Measurements from ENCODE around the gene KIFC3. TPM values are rescaled to one million over a fixed set of nuclear protein-coding genes. Genes with fewer than 3 reads are reported as not detected.

The KIFC3 gene
- total and polyA plus RNA-seq, 2 of the 8 experiments (the other 6 are each of a cell fraction or from before 2014, with no cell fraction given) = 2.1 to 7.1 TPM

GRCh38 chr16:57826052-57826451 lies 23.8 kb upstream of the KIFC3 start:
- H4K5ac ChIP-seq (ENCODE audit: insufficient read length, low read depth, low read length) = no peak overlapping the region
- H2AK5ac ChIP-seq (ENCODE audit: low read depth, low read length) = no peak overlapping the region
- H4K20me1 ChIP-seq (replicated peaks in 1 of 2; ENCODE audit: control insufficient read depth in 1 of 2, insufficient read depth in 2 of 2, low read length in 2 of 2) = no peaks in the 10 kb centered on the region
- H3K27me3 ChIP-seq (replicated peaks in 1 of 4; ENCODE audit: control insufficient read depth in 3 of 4, extremely low read depth in 1 of 4, insufficient read depth in 3 of 4, low read length in 3 of 4) = no peaks in the 10 kb centered on the region
- no peak overlapping the region for H3K9ac ChIP-seq (replicated peaks in 1 of 4; ENCODE audit: extremely low read depth in 1 of 4, low read depth in 3 of 4, low read length in 3 of 4)
- H3K36me3 ChIP-seq (ENCODE audit: control insufficient read depth in 2 of 4, insufficient read depth in 4 of 4, low read length in 3 of 4) = no peaks in the 10 kb centered on the region
- no peak overlapping the region for H2BK20ac ChIP-seq (ENCODE audit: low read length)
- no peaks in the 10 kb centered on the region; a peak in 2 of 7 replicates for H3K4me1 ChIP-seq (replicated peaks in 1 of 4; ENCODE audit: control insufficient read depth in 3 of 4, insufficient read depth in 4 of 4, low read length in 3 of 4)
- H3K4me2 ChIP-seq (ENCODE audit: insufficient read depth in 1 of 2, low read depth in 2 of 2, low read length in 2 of 2) = no peak overlapping the region
- H3K9me3 ChIP-seq (ENCODE audit: insufficient read depth in 2 of 2, low read depth in 1 of 2, low read length in 1 of 2) = no peaks in the 10 kb centered on the region
- no peak overlapping the region for H2BK120ac ChIP-seq (replicated peaks; ENCODE audit: low read depth, low read length)
- no peak overlapping the region for H3K14ac ChIP-seq (ENCODE audit: insufficient read length)
- no peak overlapping the region for H4K91ac ChIP-seq (replicated peaks; ENCODE audit: insufficient read length, low read length)
- H3K79me1 ChIP-seq (ENCODE audit: low read depth, low read length) = no peaks in the 10 kb centered on the region; the same call in 1 of the 2 replicates
- POLR2A ChIA-PET (ENCODE audit: partially characterized antibody) = interaction anchor here (1.4 kb wide), 1 partner anchor 10 kb away, joined by 3 read pairs; no protein-coding TSS in a partner anchor
- FAIRE-seq (no peak), DNase-seq (ENCODE audit: low read depth in 1 of 2, low spot score in 2 of 2) (no peak)
- no peak overlapping the region for H2AFZ ChIP-seq (ENCODE audit: low read length)
- no peak overlapping the region for H3K27ac ChIP-seq (ENCODE audit: low read depth, low read length)
- no peak overlapping the region for H3K18ac ChIP-seq (ENCODE audit: extremely low read depth, low read length)
- no peak overlapping the region for H3K23ac ChIP-seq (ENCODE audit: insufficient read length)
- H3K79me2 ChIP-seq (ENCODE audit: control insufficient read depth in 1 of 2, insufficient read depth in 2 of 2, low read length in 2 of 2) = no peaks in the 10 kb centered on the region
- no peaks in the 10 kb centered on the region for H3K23me2 ChIP-seq (ENCODE audit: low read depth, low read length)
- no peak overlapping the region for H4K8ac ChIP-seq (ENCODE audit: extremely low read depth, insufficient read depth, low read length)
- WGBS, 2 experiments (ENCODE audit: extremely low coverage in 1 of 2, insufficient coverage in 1 of 2, insufficient read length in 1 of 2, insufficient replicate concordance in 2 of 2, low coverage in 1 of 2, low lambda C conversion rate in 2 of 2, missing lambda C conversion rate in 1 of 2) = 83% methylated on average over 4 of the region's 4 CpGs; no CpG with 5 or more reads in 1 of the 2 experiments
- H2BK5ac ChIP-seq (ENCODE audit: low read depth, low read length) = no peak overlapping the region
- H3K56ac ChIP-seq (replicated peaks; ENCODE audit: insufficient read length, low read depth, low read length) = no peak overlapping the region
- H3K4ac ChIP-seq (replicated peaks; ENCODE audit: insufficient read length, low read depth, low read length) = no peak overlapping the region
- H2BK12ac ChIP-seq (ENCODE audit: low read depth, low read length) = no peak overlapping the region
- H3K4me3 ChIP-seq (ENCODE audit: extremely low read depth in 1 of 4, insufficient read depth in 2 of 4, low read depth in 3 of 4, low read length in 4 of 4) = no peak overlapping the region
- no peak overlapping the region for H2BK15ac ChIP-seq (ENCODE audit: low read length)
- CTCF ChIA-PET (ENCODE audit: partially characterized antibody) = interaction anchor here (0.6 to 1.7 kb wide), 4 partner anchors 8 to 214 kb away, joined by 3 to 6 read pairs (median 3); no protein-coding TSS in a partner anchor
- no peak for TF ChIP-seq KDM5A (IDR thresholded peaks at IDR 0.05; ENCODE audit: low read length)
- no peak for TF ChIP-seq HDAC2 (IDR thresholded peaks at IDR 0.05; ENCODE audit: borderline replicate concordance in 1 of 2, low read depth in 2 of 2, low read length in 2 of 2)
- TF ChIP-seq SIX5 (IDR thresholded peaks at IDR 0.05; ENCODE audit: low read depth, low read length) = no peak
- no peak for TF ChIP-seq KDM4A (IDR thresholded peaks at IDR 0.05; ENCODE audit: low read depth, low read length, severe bottlenecking)
- no peak for TF ChIP-seq EGR1 (IDR thresholded peaks at IDR 0.05; ENCODE audit: borderline replicate concordance, low read depth, low read length)
- no peak for TF ChIP-seq JUN (IDR thresholded peaks at IDR 0.05; ENCODE audit: low read depth, low read length)
- no peak for TF ChIP-seq CBX8 (IDR thresholded peaks at IDR 0.05; ENCODE audit: borderline replicate concordance, low read depth, low read length)
- TF ChIP-seq GTF2F1 (IDR thresholded peaks at IDR 0.05; ENCODE audit: borderline replicate concordance, low read depth, low read length) = no peak
- no peak for TF ChIP-seq POLR2A (IDR thresholded peaks at IDR 0.05; ENCODE audit: control extremely low read depth in 1 of 2, low read depth in 2 of 2, low read length in 2 of 2)
- TF ChIP-seq EZH2 (IDR thresholded peaks at IDR 0.05; ENCODE audit: low read depth, low read length, severe bottlenecking) = no peak
- no peak for TF ChIP-seq SP4 (IDR thresholded peaks at IDR 0.05; ENCODE audit: low read length)
- no peak for TF ChIP-seq TAF7 (optimal IDR thresholded peaks at IDR 0.05; ENCODE audit: borderline replicate concordance, low read depth, low read length)
